GM12865 (cell line): Measurements from ENCODE around the gene C13orf46.

ENCODE experiments used
- DNase-seq: peaks from one replicate; pipeline ENCODE4 v3.0.0; 2010; ENCODE audit warnings: low read depth
- H3K4me3 ChIP-seq: 2 replicates; pipeline ENCODE4 v1.5.1; 2011; ENCODE audit warnings: mild to moderate bottlenecking, low read depth, low read length, control low read depth
- TF ChIP-seq, protein P1 (sequence below): IDR thresholded peaks from 2 replicates; pipeline ENCODE4 v1.5.1; 2011; ENCODE audit warnings: low read length, control low read depth, low read depth, inconsistent platforms; ENCODE audit not compliant: insufficient read depth; ENCODE audit errors: missing control alignments

C13orf46 gene

DNA sequence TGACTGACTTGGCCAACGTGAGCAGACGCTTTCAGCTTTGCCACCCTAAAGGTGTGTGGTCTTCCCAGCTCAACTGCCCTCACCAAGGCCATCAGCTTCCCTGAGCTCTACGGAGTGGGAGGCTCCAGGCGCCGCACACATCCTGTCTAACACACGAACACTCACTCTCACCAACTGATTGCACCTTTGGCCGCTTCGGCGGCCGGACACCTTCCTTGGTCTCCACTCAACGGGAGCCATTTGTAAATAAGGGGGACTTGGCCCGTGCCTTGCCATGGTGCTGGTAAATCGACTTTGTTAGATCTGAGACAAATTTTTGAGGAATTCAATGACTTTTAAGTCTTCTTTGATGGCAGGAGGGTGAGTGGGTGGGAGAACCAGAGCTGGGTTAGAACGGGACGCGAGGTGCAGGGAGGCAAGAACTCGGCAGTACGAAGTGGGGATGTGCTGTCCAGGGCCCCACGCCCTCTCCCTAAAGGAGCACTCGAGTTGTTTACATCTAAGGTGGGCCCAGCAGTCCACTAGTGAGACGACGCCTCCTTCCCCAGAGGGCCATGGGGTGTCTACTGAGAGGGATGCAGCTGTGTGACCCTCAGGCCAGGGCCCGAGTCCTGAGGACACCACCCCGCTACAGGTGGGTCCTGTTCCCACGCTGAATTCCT, 4.4 kb downstream of the C13orf46 start:
- TF ChIP-seq, protein P1, sequence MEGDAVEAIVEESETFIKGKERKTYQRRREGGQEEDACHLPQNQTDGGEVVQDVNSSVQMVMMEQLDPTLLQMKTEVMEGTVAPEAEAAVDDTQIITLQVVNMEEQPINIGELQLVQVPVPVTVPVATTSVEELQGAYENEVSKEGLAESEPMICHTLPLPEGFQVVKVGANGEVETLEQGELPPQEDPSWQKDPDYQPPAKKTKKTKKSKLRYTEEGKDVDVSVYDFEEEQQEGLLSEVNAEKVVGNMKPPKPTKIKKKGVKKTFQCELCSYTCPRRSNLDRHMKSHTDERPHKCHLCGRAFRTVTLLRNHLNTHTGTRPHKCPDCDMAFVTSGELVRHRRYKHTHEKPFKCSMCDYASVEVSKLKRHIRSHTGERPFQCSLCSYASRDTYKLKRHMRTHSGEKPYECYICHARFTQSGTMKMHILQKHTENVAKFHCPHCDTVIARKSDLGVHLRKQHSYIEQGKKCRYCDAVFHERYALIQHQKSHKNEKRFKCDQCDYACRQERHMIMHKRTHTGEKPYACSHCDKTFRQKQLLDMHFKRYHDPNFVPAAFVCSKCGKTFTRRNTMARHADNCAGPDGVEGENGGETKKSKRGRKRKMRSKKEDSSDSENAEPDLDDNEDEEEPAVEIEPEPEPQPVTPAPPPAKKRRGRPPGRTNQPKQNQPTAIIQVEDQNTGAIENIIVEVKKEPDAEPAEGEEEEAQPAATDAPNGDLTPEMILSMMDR, result no peak
- DNase-seq, result no peak

GRCh38 chr13:113968463-113969310, 5.2 kb downstream of the C13orf46 start:
- TF ChIP-seq, protein P1, result no peak
- no peak overlapping the region for H3K4me3 ChIP-seq
- DNase-seq, result no peak

More for the DNA sequence above, 4.4 kb downstream of the C13orf46 start:
- H3K4me3 ChIP-seq, result no peak overlapping the region

DNA sequence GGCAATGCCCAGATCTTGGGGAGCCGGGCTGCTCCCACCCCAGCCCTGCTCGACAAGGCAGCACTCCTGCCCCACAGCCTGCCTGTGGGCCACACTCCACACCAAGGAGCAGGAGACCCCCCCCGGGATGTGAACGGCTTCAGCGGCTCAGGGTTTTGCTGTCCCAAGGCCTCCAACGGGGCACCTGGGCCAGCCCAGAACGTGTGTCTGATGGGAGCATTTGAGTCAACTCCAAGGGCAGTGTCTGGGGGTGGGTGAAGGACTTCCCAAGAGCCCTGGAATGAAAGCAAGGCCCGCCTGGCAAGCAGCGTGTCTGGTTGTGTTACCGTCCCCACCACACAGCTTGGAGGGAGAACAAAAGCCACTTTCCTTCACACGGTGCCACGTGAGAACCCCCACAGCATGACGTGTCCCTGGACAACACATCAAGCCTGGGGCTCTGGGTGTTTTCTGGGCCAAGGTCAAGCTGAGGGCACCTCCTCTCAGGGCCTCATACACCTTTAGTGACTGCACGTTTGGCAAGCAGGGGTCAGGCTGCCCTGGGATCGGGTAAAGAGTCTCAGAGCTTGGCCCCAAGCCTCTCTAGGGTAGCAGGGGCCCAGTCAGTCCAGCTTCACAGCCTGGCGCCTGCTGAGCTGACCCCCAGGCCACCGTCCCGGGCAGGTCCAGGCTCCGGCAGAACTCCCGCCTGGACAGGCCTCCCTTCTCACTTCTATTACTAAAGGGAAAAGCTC, 6.0 kb downstream of the C13orf46 start:
- H3K4me3 ChIP-seq, result no peak overlapping the region
- DNase-seq, result no peak
- TF ChIP-seq, protein P1, result no peak

DNA sequence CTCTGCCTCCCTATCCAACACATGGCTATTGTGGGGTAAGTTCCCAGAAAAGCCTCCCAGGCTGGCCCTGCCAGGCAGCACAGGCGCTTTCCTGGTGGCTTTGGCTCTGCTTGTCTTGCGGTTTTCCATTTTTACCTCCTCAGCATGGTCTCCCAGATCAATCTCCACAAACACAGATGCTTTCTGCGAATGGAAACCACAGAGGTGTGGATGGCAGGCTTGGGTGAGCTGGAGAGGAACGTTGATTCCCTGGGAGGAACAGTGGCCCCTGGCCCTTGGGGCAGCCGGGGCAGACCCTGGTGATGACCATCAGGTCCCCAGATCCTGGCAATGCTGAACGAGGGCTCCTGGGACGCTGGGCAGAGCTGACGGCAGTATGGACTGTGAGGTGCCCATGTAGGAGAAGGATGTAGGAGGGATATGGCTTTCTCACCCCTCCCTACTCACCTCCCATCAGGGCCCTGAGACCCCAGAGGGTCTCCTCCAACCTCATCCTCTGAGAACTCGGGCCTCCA, 6.6 kb downstream of the C13orf46 start:
- TF ChIP-seq, protein P1, result no peak
- no peak overlapping the region for H3K4me3 ChIP-seq
- DNase-seq, result no peak

DNA sequence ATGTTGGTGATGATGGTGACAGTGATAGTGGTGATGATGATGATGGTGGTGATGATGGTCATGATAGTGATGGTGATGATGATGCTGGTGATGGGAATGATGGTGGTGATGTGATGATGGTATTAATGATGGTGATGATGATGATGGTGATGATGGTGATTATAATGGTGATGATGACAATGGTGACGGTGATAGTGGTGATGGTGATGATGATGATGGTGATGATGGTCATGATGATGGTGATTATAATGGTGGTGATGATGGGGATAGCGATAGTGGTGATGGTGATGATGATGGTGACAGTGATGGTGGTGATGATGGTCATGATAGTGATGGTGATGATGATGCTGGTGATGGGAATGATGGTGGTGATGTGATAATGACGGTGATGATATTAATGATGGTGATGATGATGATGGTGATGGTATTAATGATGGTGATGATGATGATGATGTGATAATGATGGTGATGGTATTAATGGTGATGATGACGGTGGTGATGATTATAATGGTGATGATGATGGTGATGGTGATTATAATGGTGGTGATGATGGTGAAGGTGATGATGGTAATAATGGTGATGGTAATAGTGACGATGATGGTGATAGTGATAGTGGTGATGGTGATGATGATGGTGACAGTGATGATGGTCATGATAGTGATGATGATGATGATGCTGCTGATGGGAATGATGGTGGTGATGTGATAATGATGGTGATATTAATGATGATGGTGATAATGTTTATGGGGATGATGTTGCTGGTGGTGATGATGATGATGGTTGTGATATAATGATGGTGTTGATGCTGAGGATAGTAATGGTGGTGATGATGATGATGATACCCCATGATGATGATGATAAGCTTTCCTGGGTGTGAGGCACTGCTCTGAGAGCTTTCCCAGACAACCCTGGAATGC, 7.7 kb downstream of the C13orf46 start:
- no peak overlapping the region for H3K4me3 ChIP-seq
- DNase-seq, result no peak
- TF ChIP-seq, protein P1, result no peak

GRCh38 chr13:113965383-113965874, 8.4 kb downstream of the C13orf46 start:
- TF ChIP-seq, protein P1, result no peak
- no peak overlapping the region for H3K4me3 ChIP-seq
- no peak for DNase-seq
